HG03060 (cell line): Measurements from ENCODE around the gene SRCIN1.
"Not testable (repeated sequence)": the region's sequence is repeated elsewhere in the genome, so short reads cannot be mapped to it uniquely, and the experiment has no call there.

Experiments used
- ATAC-seq: cut with Tn5 transposase; IDR thresholded peaks from one replicate; pipeline ENCODE4 v1.9.1; 2021; ENCODE audit warnings: low read depth, moderate number of reproducible peaks; ENCODE audit not compliant: unreplicated experiment

SRCIN1 gene

DNA sequence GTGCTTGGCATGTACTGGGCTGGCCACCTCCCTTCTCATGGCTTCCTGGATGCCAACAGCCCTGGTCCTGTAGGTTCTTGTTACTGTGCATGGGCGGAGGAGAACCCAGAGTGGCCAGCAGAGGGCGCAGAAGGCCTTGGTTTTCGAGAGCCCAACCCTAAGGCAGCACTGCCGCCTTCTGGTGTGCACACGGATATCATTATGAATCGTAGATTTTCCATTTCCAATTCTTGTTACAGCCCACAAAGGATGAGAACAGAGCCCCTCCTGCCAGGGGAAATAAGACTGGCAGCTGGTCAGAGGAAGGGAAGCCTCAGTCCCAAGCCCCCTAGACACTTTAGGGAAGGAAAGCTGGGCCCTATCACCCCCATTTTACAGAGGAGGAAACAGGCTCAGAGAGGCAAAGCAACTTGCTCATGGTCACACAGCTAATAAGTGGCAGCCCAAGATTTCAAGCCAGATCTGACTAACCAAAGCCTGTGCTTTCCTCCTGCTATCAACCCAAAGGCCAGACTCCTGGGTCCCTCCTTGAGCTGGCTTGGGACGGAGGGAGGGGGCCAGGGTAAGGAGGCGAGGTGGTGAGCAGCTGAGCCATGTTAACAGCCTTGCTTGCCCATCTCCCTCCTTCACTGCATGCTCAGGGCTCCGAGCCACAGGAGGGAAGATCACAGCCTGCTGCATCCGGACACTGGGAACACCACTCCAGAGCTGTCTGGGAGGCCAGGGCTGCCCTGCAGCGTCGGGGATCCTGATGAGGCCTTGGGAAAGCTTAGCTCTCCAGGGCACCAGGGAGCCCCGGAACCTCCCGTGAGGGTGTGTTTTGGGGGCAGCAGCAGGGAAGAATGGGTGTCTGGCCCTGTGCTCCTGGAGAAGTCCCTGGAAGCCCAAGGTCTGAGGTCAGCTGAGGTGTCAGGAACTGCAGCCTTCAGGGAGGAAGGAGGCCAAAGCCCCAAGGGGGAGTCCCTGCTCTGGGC, 113.4 kb downstream of the SRCIN1 start:
- not testable (repeated sequence) for ATAC-seq

DNA sequence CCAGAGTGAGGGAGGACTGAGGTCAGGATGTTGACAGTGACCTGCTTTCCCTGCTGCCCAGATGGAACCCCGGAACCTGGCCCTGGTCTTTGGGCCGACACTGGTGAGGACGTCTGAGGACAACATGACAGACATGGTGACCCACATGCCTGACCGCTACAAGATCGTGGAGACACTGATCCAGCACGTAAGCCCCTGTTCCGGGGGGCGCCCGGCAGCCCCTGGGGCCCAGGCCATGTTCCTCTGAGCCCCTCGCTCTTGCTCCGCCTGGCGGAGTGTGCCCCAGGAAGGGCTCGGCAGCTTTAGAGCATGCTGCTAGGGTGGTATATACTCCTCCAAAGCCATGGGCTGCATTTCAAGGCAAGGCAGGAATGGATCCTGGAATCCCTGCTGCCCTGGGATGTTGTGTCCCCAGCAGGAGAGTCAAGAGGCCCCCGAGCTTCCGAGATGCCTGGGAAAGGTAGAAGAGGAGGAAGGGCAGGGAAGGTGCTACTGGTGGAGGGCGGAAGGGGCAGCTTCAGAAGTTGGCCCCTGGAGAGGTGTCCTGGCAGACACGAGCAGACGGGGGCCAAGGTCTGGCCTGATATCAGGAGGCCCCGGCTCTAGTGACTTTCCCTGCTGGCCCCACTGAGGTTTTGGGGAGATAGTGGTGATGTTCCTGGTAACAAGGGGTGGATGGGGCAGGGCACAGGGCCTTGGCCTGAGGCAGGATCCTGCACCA, 114.2 kb downstream of the SRCIN1 start:
- ATAC-seq, result not testable (repeated sequence)

DNA sequence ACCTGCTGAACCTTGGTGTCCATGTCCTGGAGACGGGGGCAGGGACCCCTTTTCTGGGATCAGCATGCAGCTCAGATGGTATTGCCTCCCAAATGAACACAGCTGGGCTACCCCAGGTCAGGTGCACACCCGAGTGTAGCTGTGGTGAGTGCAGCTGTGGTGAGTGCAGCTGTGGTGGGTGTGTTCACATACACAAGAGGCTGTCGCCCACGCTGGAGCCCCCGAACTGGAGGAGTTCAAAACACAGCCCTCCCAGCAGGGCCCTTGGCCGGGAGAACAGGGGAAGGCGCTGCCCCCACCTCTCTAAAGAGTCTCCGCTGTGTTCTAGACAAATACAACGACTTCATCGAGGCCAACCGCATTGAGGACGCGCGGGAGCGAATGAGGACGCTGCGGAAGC, 116.0 kb downstream of the SRCIN1 start:
- ATAC-seq, result not testable (repeated sequence)

DNA sequence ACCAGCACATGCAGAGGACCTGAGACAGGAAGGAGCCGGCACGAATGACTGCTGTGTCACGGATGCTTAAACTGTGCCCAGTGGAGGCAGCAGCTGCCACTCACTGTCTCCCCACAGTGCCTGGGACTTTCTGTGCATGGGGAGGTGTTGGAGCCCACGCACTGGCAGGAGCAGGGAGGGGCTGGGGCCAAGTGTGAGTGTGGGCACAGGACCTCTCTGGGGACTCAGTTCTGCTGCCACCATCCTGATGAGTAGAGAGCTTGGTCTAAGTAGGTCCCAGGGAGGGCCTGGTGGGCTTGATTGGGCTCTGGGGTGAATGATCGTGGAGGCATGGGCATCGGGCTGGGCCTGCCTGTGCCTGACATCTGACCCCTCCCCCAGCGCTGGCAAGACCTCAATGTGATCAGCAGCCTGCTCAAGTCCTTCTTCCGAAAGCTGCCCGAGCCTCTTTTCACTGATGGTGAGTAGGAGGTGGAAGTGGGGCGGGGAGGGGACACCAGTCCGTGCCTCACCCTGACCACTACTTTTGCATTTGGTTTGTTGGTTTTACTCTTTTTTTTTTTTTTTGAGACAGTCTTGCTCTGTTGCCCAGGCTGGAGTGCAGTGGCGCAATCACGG, 120.0 kb downstream of the SRCIN1 start:
- peak; percentile 54 for ATAC-seq

DNA sequence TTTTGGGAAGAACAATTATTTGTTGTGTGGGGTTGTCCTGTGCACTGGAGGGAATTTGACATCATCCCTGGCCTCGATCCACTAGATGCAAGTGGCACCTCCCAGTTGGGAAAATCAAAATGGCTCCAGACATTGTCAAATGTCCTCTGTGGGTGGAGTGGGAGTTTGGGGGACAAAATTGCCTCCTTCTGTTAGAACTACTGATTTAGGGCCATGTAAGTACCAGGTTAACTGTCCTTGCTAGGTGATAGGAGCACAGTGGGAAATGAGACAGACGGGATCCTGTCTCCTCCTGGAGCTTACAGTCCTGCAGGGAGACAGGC, 120.6 kb downstream of the SRCIN1 start:
- no peak for ATAC-seq

DNA sequence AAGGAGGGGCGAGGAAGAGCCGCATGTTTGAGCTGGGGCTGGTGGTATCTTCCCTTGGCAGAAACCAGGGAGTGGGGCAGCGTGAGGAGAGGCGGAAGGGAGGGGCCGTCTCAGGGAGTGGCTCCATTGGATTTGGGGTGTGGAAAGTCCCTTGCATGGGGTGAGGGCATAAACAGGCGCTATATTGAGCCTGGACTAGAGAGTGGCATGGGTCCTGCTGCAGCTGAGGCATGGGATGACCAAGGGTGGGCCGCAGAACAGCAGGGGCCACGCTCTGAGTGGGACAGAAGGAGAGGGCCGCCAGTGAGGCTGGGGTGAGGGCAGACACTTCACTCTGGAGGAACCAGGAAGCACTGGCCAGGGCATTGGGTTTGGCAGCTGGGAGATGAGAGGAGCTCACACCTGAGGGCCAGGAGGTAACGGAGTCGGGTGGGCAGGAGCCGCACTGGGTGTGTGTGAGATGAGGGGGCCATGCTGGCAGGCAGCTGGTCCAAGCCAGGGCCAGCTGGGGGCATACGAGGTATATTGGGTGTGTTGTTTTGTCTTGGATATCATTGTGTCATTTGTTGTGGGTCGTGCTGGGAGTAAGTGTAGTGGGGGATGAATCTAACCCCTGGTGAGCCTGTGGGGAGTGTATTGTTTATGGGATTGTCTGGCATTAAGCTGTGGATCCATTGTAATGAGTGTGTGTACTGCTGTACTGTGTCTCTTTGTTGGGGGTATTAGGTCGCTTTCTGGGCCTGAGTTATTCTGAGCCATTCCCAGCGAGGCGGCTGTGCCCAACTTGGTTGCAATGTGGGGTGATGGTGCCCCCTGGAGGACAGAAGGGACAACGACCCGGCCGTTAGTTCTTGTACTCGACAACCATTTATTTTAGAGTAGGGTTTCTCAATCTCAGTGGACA, 121.3 kb downstream of the SRCIN1 start:
- not testable (repeated sequence) for ATAC-seq

DNA sequence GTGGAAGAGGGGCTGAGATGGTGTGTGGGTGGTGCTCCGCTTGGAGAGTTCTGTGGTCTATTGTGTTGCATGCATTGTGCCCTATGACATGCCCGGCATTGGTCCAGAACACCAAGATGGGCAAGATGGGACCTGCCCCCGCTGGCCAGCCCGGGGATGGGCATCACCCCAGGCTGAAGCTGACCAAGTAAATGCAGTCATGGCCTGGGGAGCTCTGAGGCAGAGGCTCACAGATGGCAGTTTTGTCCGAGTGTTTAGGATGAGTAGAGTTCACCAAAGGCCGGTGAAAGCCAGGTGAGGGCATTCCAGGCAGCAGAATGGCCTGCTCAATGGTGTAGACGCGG, 123.1 kb downstream of the SRCIN1 start:
- not testable (repeated sequence) for ATAC-seq

DNA sequence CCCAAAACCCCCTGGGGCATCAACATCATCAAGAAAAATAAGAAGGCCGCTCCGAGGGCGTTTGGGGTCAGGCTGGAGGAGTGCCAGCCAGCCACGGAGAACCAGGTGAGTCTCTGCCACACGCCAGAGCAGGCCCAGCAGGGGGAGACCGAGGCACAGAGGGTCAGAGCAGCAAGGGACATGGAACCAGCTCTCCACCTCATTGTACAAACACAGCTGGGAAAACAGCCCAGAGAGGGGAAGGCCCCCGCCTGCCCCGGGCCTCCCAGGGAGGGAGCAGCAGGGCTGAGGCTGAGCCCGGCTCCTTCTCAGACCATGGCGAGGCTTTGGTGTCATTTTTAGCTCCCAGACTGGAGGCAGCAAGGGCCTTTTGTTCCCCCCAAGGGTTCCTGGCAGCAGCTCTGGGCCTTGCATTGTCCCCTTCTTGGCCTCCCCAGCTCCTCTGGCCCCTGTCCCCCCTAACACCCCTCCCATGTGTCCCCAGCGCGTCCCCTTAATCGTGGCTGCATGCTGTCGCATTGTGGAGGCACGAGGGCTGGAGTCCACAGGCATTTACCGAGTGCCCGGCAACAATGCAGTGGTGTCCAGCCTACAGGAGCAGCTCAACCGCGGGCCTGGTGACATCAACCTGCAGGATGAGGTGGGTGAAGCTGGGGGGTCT, 123.6 kb downstream of the SRCIN1 start:
- ATAC-seq, result not testable (repeated sequence)
